GM23338 (cell line): ENCODE results near the gene BAIAP2. TPM values are rescaled to one million over a fixed set of nuclear protein-coding genes. Genes with fewer than 3 reads are reported as not detected.

Experiments used
- ATAC-seq: fragments of 200-7000 bp; cut with Tn5 transposase; 3 replicates; pipeline ENCODE4 v1.9.1; 2020
- DNase-seq: peaks from one replicate; pipeline ENCODE4 v3.0.0-alpha.2; 2015; ENCODE audit warnings: low spot score
- H2AFZ ChIP-seq: fragments of 200-600 bp; sonication (generic); 2 replicates; pipeline ENCODE4 v1.8.0; 2016; ENCODE audit warnings: antibody characterized with exemption, mild to moderate bottlenecking, moderate library complexity
- H3F3A ChIP-seq: fragments of 200-600 bp; sonication (generic); replicated peaks from 2 replicates; pipeline ENCODE4 v1.8.0; 2017; ENCODE audit warnings: antibody characterized with exemption, mixed run types, low read depth
- H3K27ac ChIP-seq: fragments of 200-600 bp; sonication (generic); 2 replicates; pipeline ENCODE4 v1.6.1; 2016; ENCODE audit warnings: low read depth
- H3K27me3 ChIP-seq: fragments of 200-600 bp; sonication (generic); 2 replicates; pipeline ENCODE4 v1.8.0; 2016; ENCODE audit warnings: mild to moderate bottlenecking, mixed run types, moderate library complexity; ENCODE audit not compliant: insufficient read depth
- H3K36me3 ChIP-seq: fragments of 200-600 bp; sonication (generic); 2 replicates; pipeline ENCODE4 v1.8.0; 2016; ENCODE audit warnings: mild to moderate bottlenecking; ENCODE audit not compliant: insufficient read depth
- H3K4me1 ChIP-seq: fragments of 200-600 bp; sonication (generic); 2 replicates; pipeline ENCODE4 v1.8.0; 2016; ENCODE audit warnings: mild to moderate bottlenecking, moderate library complexity; ENCODE audit not compliant: insufficient read depth
- H3K4me2 ChIP-seq: fragments of 200-600 bp; sonication (generic); 2 replicates; pipeline ENCODE4 v1.7.1; 2017; ENCODE audit warnings: mixed run types
- H3K4me3 ChIP-seq: fragments of 200-600 bp; sonication (generic); 2 replicates; pipeline ENCODE4 v1.6.1; 2016; ENCODE audit warnings: mixed run types
- H3K79me2 ChIP-seq: fragments of 200-600 bp; sonication (generic); replicated peaks from 2 replicates; pipeline ENCODE4 v1.8.0; 2017; ENCODE audit warnings: mild to moderate bottlenecking; ENCODE audit not compliant: insufficient read depth
- H3K9me2 ChIP-seq: fragments of 200-600 bp; sonication (generic); 2 replicates; pipeline ENCODE4 v1.8.0; 2017; ENCODE audit not compliant: insufficient read depth
- H4K20me1 ChIP-seq: fragments of 200-600 bp; sonication (generic); replicated peaks from 2 replicates; pipeline ENCODE4 v1.8.0; 2017; ENCODE audit warnings: mild to moderate bottlenecking; ENCODE audit not compliant: insufficient read depth
- H3K27ac Mint-ChIP-seq: 2 replicates; pipeline ENCODE4 v1.8.0; 2020; ENCODE audit warnings: inconsistent platforms, mild to moderate bottlenecking, moderate library complexity, mixed read lengths
- H3K27me3 Mint-ChIP-seq: 3 replicates; pipeline ENCODE4 v1.8.0; 2022; ENCODE audit warnings: low read depth, mild to moderate bottlenecking, moderate library complexity, mixed read lengths, inconsistent platforms; ENCODE audit not compliant: insufficient read depth, poor library complexity
- H3K36me3 Mint-ChIP-seq: 3 replicates; pipeline ENCODE4 v1.8.0; 2021; ENCODE audit warnings: low read depth, mild to moderate bottlenecking, inconsistent platforms, moderate library complexity, mixed read lengths
- H3K4me1 Mint-ChIP-seq: 3 replicates; pipeline ENCODE4 v1.8.0; 2020; ENCODE audit warnings: mild to moderate bottlenecking, inconsistent platforms, mixed read lengths
- H3K4me3 Mint-ChIP-seq: 3 replicates; pipeline ENCODE4 v1.8.0; 2021; ENCODE audit warnings: moderate library complexity, mild to moderate bottlenecking, inconsistent platforms, mixed read lengths
- H3K9me3 Mint-ChIP-seq: 3 replicates; pipeline ENCODE4 v1.8.0; 2020; ENCODE audit warnings: moderate library complexity, mild to moderate bottlenecking, inconsistent platforms, mixed read lengths
- CREB1 ChIP-seq: fragments of 250-450 bp; sonication (Bioruptor Pico); IDR thresholded peaks from 2 replicates; pipeline ENCODE4 v1.5.0; 2020; ENCODE audit warnings: low read depth, mild to moderate bottlenecking, moderate library complexity
- CTCF ChIP-seq, 2 experiments: fragments of 200-600 bp in 1 of 2; sonication (generic) in 1 of 2; conservative IDR thresholded peaks; 2 replicates each; pipeline versions ENCODE4 v1.5.1 to v1.6.1; 2016 to 2017; ENCODE audit warnings: antibody characterized with exemption in 2 of 2, low read depth in 2 of 2, mild to moderate bottlenecking in 2 of 2, moderate library complexity in 1 of 2
- ETS1 ChIP-seq: IDR thresholded peaks from 2 replicates; pipeline ENCODE4 v1.6.1; 2016; ENCODE audit warnings: antibody characterized with exemption
- EZH2 ChIP-seq: fragments of 200-600 bp; sonication (generic); IDR thresholded peaks from one replicate; pipeline ENCODE4 v1.8.0; 2017; ENCODE audit warnings: antibody characterized with exemption, mild to moderate bottlenecking, low read depth; ENCODE audit not compliant: unreplicated experiment
- EZH2phosphoT487 ChIP-seq: fragments of 200-600 bp; sonication (generic); IDR thresholded peaks from one replicate; pipeline ENCODE4 v1.8.1; 2018; ENCODE audit warnings: antibody characterized with exemption; ENCODE audit not compliant: unreplicated experiment
- JUNB ChIP-seq: IDR thresholded peaks from one replicate; pipeline ENCODE4 v1.6.1; 2016; ENCODE audit warnings: antibody characterized with exemption; ENCODE audit not compliant: unreplicated experiment
- NANOG ChIP-seq: IDR thresholded peaks from 2 replicates; pipeline ENCODE4 v1.6.1; 2016; ENCODE audit warnings: antibody characterized with exemption, borderline replicate concordance
- POLR2AphosphoS5 ChIP-seq: IDR thresholded peaks from 2 replicates; pipeline ENCODE4 v1.6.1; 2016; ENCODE audit warnings: antibody characterized with exemption, low read depth
- STAT1 ChIP-seq: IDR thresholded peaks from one replicate; pipeline ENCODE4 v1.6.1; 2016; ENCODE audit warnings: antibody characterized with exemption; ENCODE audit not compliant: unreplicated experiment
- ZNF114 ChIP-seq: fragments of 250-450 bp; sonication (Bioruptor Pico); IDR thresholded peaks from 2 replicates; pipeline ENCODE4 v1.5.0; 2020; ENCODE audit warnings: mild to moderate bottlenecking, moderate library complexity
- ZNF331 ChIP-seq: fragments of 250-450 bp; sonication (Bioruptor Pico); IDR thresholded peaks from 2 replicates; pipeline ENCODE4 v1.5.0; 2020; ENCODE audit warnings: low read depth, mild to moderate bottlenecking, moderate library complexity
- polyA plus RNA-seq: library from polyadenylated mRNA; unstranded; fragments of >200 nt; fragmentation: Nextera tagmentation; extraction: Ambion mirVana; gene quantifications from 2 replicates; pipeline ENCODE4 v1.2.1, GENCODE V29; 2016
- total RNA-seq: library from RNA; depleted of rRNA; stranded (reverse); fragments of >200 nt; shearing (Covaris generic); gene quantifications from 2 replicates; pipeline ENCODE4 v1.2.3, GENCODE V29; 2014
- TF ChIP-seq, protein P1 (sequence below): fragments of 250-450 bp; sonication (Bioruptor Pico); IDR thresholded peaks from 2 replicates; pipeline ENCODE4 v1.5.0; 2020; ENCODE audit warnings: mild to moderate bottlenecking, moderate library complexity
- TF ChIP-seq, protein P2 (sequence below): IDR thresholded peaks from one replicate; pipeline ENCODE4 v1.6.1; 2018; ENCODE audit warnings: antibody characterized with exemption; ENCODE audit not compliant: unreplicated experiment

The BAIAP2 gene
- total and polyA plus RNA-seq, 2 experiments from 2014 or later, result 21.7 to 22.7 TPM

- H3K4me1 Mint-ChIP-seq, result peaks cover 3% of the 10 kb centered on the region; the same call in 2 of the 3 replicates
- no peaks in the 10 kb centered on the region for H3K36me3 Mint-ChIP-seq
- TF ChIP-seq POLR2AphosphoS5 (no peak), ZNF114 (CRISPR knock-in tag) (no peak), EZH2phosphoT487 (no peak), STAT1 (no peak), ZNF331 (no peak), ETS1 (no peak), CTCF (conservative IDR thresholded peaks at IDR 0.05; ENCODE audit: low read depth in 2 of 2) (no peak), EZH2 (no peak), NANOG (no peak), JUNB (no peak), CREB1 (CRISPR knock-in tag) (no peak)
- TF ChIP-seq, protein P1, sequence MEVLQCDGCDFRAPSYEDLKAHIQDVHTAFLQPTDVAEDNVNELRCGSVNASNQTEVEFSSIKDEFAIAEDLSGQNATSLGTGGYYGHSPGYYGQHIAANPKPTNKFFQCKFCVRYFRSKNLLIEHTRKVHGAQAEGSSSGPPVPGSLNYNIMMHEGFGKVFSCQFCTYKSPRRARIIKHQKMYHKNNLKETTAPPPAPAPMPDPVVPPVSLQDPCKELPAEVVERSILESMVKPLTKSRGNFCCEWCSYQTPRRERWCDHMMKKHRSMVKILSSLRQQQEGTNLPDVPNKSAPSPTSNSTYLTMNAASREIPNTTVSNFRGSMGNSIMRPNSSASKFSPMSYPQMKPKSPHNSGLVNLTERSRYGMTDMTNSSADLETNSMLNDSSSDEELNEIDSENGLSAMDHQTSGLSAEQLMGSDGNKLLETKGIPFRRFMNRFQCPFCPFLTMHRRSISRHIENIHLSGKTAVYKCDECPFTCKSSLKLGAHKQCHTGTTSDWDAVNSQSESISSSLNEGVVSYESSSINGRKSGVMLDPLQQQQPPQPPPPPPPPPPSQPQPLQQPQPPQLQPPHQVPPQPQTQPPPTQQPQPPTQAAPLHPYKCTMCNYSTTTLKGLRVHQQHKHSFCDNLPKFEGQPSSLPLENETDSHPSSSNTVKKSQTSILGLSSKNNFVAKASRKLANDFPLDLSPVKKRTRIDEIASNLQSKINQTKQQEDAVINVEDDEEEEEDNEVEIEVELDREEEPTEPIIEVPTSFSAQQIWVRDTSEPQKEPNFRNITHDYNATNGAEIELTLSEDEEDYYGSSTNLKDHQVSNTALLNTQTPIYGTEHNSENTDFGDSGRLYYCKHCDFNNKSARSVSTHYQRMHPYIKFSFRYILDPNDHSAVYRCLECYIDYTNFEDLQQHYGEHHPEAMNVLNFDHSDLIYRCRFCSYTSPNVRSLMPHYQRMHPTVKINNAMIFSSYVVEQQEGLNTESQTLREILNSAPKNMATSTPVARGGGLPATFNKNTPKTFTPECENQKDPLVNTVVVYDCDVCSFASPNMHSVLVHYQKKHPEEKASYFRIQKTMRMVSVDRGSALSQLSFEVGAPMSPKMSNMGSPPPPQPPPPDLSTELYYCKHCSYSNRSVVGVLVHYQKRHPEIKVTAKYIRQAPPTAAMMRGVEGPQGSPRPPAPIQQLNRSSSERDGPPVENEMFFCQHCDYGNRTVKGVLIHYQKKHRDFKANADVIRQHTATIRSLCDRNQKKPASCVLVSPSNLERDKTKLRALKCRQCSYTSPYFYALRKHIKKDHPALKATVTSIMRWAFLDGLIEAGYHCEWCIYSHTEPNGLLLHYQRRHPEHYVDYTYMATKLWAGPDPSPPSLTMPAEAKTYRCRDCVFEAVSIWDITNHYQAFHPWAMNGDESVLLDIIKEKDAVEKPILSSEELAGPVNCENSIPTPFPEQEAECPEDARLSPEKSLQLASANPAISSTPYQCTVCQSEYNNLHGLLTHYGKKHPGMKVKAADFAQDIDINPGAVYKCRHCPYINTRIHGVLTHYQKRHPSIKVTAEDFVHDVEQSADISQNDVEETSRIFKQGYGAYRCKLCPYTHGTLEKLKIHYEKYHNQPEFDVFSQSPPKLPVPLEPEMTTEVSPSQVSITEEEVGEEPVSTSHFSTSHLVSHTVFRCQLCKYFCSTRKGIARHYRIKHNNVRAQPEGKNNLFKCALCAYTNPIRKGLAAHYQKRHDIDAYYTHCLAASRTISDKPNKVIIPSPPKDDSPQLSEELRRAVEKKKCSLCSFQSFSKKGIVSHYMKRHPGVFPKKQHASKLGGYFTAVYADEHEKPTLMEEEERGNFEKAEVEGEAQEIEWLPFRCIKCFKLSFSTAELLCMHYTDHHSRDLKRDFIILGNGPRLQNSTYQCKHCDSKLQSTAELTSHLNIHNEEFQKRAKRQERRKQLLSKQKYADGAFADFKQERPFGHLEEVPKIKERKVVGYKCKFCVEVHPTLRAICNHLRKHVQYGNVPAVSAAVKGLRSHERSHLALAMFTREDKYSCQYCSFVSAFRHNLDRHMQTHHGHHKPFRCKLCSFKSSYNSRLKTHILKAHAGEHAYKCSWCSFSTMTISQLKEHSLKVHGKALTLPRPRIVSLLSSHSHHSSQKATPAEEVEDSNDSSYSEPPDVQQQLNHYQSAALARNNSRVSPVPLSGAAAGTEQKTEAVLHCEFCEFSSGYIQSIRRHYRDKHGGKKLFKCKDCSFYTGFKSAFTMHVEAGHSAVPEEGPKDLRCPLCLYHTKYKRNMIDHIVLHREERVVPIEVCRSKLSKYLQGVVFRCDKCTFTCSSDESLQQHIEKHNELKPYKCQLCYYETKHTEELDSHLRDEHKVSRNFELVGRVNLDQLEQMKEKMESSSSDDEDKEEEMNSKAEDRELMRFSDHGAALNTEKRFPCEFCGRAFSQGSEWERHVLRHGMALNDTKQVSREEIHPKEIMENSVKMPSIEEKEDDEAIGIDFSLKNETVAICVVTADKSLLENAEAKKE, result no peak
- TF ChIP-seq, protein P2, sequence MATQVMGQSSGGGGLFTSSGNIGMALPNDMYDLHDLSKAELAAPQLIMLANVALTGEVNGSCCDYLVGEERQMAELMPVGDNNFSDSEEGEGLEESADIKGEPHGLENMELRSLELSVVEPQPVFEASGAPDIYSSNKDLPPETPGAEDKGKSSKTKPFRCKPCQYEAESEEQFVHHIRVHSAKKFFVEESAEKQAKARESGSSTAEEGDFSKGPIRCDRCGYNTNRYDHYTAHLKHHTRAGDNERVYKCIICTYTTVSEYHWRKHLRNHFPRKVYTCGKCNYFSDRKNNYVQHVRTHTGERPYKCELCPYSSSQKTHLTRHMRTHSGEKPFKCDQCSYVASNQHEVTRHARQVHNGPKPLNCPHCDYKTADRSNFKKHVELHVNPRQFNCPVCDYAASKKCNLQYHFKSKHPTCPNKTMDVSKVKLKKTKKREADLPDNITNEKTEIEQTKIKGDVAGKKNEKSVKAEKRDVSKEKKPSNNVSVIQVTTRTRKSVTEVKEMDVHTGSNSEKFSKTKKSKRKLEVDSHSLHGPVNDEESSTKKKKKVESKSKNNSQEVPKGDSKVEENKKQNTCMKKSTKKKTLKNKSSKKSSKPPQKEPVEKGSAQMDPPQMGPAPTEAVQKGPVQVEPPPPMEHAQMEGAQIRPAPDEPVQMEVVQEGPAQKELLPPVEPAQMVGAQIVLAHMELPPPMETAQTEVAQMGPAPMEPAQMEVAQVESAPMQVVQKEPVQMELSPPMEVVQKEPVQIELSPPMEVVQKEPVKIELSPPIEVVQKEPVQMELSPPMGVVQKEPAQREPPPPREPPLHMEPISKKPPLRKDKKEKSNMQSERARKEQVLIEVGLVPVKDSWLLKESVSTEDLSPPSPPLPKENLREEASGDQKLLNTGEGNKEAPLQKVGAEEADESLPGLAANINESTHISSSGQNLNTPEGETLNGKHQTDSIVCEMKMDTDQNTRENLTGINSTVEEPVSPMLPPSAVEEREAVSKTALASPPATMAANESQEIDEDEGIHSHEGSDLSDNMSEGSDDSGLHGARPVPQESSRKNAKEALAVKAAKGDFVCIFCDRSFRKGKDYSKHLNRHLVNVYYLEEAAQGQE, result no peak
- no peak for DNase-seq
- Histone ChIP-seq H3K4me3 (no peak overlapping the region), H3K79me2 (no peaks in the 10 kb centered on the region), H3K4me1 (no peaks in the 10 kb centered on the region), H3K4me2 (no peak overlapping the region), H3F3A (no peaks in the 10 kb centered on the region), H3K27me3 (no peaks in the 10 kb centered on the region), H3K9me2 (no peaks in the 10 kb centered on the region), H3K36me3 (no peaks in the 10 kb centered on the region), H2AFZ (no peak overlapping the region), H4K20me1 (no peaks in the 10 kb centered on the region), H3K27ac (no peak overlapping the region)
- no peak overlapping the region for H3K4me3 Mint-ChIP-seq
- H3K9me3 Mint-ChIP-seq, result no peaks in the 10 kb centered on the region
- ATAC-seq, result no peak
- no peak overlapping the region for H3K27ac Mint-ChIP-seq
- H3K27me3 Mint-ChIP-seq, result peaks cover 11% of the 10 kb centered on the region
Measured at GRCh38 chr17:81113158-81113724, 78.3 kb downstream of the BAIAP2 start.
